K562 (cell line): ENCODE results near the gene PRKRIP1. TPM values are rescaled to one million over a fixed set of nuclear protein-coding genes. Genes with fewer than 3 reads are reported as not detected.

Experiments
- GABPB2 ChIP-seq: fragments of 250-450 bp; sonication (Bioruptor Pico); conservative IDR thresholded peaks from 2 replicates; pipeline ENCODE4 v1.5.1; 2021; ENCODE audit warnings: mild to moderate bottlenecking
- NBN ChIP-seq: fragments of 450-650 bp; IDR thresholded peaks from 2 replicates; pipeline ENCODE4 v1.6.1; 2016; ENCODE audit warnings: low read depth, mild to moderate bottlenecking
- PRPF4 ChIP-seq: fragments of 200-400 bp; formaldehyde crosslinking; IDR thresholded peaks from one replicate; pipeline ENCODE4 v1.6.1; 2017; ENCODE audit warnings: low read length, low read depth, mild to moderate bottlenecking; ENCODE audit not compliant: insufficient read depth, poor library complexity, severe bottlenecking
- ZBTB40 ChIP-seq, 2 experiments: fragments of 450-650 bp in 1 of 2; sonication (generic) in 1 of 2; formaldehyde crosslinking in 1 of 2; IDR thresholded peaks; 2 replicates each; pipeline versions ENCODE4 v1.7.1 to v1.9.0; 2016 to 2022; ENCODE audit warnings: inconsistent platforms in 1 of 2, mild to moderate bottlenecking in 1 of 2, missing genetic modification reagents in 1 of 2
- polyA plus RNA-seq, 8 experiments: library from polyadenylated mRNA; depleted of rRNA in 4 of 8; stranded (reverse) in 5 of 8; unstranded in 3 of 8; fragments of >200 nt; fragmentation: Nextera tagmentation in 2 of 8; fragmentation: Illumina TruSeq in 1 of 8; extraction: Ambion mirVana in 2 of 8; extraction: Trizol in 1 of 8; gene quantifications; 2 replicates each; pipeline versions ENCODE4 v1.2.1 to v1.2.3, GENCODE V29; 2011 to 2014; ENCODE audit warnings: inconsistent platforms in 1 of 8, missing spikeins in 1 of 8
- total RNA-seq, 7 experiments: library from RNA; depleted of rRNA in 6 of 7; stranded (reverse); fragments of >200 nt in 6 of 7; fragmentation: Illumina TruSeq in 2 of 7; extraction: Trizol in 2 of 7; gene quantifications; 2 replicates each; pipeline versions ENCODE4 v1.2.1 to v1.2.3, GENCODE V29; 2011 to 2021; ENCODE audit warnings: low replicate concordance in 1 of 7
- TF ChIP-seq, protein P1 (sequence below): sonication (generic); IDR thresholded peaks from 2 replicates; pipeline ENCODE4 v1.6.1; 2016
- TF ChIP-seq, protein P2 (sequence below), 2 experiments: fragments of 450-650 bp; IDR thresholded peaks; 2 replicates each; pipeline ENCODE4 v1.6.1; 2016
- TF ChIP-seq, protein P3 (sequence below): sonication (generic); formaldehyde crosslinking; IDR thresholded peaks from 2 replicates; pipeline ENCODE4 v1.8.0; 2022; ENCODE audit warnings: mild to moderate bottlenecking, missing genetic modification reagents

The PRKRIP1 gene
- total and polyA plus RNA-seq, 9 of the 15 experiments (the other 6 are each of a cell fraction or from before 2014, with no cell fraction given) = 14.9 to 52.1 (median 19.8) TPM

- TF ChIP-seq ZBTB40 (IDR thresholded peaks at IDR 0.05) = no peak
- TF ChIP-seq ZBTB40 (CRISPR knock-in tag; IDR thresholded peaks at IDR 0.05) = no peak
- no peak for TF ChIP-seq GABPB2 (CRISPR knock-in tag)
- TF ChIP-seq, protein P1, sequence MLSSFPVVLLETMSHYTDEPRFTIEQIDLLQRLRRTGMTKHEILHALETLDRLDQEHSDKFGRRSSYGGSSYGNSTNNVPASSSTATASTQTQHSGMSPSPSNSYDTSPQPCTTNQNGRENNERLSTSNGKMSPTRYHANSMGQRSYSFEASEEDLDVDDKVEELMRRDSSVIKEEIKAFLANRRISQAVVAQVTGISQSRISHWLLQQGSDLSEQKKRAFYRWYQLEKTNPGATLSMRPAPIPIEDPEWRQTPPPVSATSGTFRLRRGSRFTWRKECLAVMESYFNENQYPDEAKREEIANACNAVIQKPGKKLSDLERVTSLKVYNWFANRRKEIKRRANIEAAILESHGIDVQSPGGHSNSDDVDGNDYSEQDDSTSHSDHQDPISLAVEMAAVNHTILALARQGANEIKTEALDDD = no peak
- TF ChIP-seq, protein P2, sequence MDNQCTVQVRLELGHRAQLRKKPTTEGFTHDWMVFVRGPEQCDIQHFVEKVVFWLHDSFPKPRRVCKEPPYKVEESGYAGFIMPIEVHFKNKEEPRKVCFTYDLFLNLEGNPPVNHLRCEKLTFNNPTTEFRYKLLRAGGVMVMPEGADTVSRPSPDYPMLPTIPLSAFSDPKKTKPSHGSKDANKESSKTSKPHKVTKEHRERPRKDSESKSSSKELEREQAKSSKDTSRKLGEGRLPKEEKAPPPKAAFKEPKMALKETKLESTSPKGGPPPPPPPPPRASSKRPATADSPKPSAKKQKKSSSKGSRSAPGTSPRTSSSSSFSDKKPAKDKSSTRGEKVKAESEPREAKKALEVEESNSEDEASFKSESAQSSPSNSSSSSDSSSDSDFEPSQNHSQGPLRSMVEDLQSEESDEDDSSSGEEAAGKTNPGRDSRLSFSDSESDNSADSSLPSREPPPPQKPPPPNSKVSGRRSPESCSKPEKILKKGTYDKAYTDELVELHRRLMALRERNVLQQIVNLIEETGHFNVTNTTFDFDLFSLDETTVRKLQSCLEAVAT (IDR thresholded peaks at IDR 0.05) = no peak
- TF ChIP-seq NBN = no peak
- TF ChIP-seq PRPF4 = no peak
- TF ChIP-seq, protein P3, sequence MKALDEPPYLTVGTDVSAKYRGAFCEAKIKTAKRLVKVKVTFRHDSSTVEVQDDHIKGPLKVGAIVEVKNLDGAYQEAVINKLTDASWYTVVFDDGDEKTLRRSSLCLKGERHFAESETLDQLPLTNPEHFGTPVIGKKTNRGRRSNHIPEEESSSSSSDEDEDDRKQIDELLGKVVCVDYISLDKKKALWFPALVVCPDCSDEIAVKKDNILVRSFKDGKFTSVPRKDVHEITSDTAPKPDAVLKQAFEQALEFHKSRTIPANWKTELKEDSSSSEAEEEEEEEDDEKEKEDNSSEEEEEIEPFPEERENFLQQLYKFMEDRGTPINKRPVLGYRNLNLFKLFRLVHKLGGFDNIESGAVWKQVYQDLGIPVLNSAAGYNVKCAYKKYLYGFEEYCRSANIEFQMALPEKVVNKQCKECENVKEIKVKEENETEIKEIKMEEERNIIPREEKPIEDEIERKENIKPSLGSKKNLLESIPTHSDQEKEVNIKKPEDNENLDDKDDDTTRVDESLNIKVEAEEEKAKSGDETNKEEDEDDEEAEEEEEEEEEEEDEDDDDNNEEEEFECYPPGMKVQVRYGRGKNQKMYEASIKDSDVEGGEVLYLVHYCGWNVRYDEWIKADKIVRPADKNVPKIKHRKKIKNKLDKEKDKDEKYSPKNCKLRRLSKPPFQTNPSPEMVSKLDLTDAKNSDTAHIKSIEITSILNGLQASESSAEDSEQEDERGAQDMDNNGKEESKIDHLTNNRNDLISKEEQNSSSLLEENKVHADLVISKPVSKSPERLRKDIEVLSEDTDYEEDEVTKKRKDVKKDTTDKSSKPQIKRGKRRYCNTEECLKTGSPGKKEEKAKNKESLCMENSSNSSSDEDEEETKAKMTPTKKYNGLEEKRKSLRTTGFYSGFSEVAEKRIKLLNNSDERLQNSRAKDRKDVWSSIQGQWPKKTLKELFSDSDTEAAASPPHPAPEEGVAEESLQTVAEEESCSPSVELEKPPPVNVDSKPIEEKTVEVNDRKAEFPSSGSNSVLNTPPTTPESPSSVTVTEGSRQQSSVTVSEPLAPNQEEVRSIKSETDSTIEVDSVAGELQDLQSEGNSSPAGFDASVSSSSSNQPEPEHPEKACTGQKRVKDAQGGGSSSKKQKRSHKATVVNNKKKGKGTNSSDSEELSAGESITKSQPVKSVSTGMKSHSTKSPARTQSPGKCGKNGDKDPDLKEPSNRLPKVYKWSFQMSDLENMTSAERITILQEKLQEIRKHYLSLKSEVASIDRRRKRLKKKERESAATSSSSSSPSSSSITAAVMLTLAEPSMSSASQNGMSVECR = no peak
Measured at GRCh38 chr7:102396710-102397019, 502 bp downstream of the PRKRIP1 start (continued).
